Memory B cell (primary cell): ENCODE measurements around the gene SOST.

Experiments used
- ATAC-seq: fragments of 150-1000 bp; cut with Tn5 transposase; 2 replicates; pipeline ENCODE4 v1.10.0; 2021; ENCODE audit warnings: low read depth, mild to moderate bottlenecking, moderate library complexity
- DNase-seq, 2 donors: peaks; one replicate each; pipeline ENCODE4 v3.0.0; 2022; ENCODE audit warnings: low spot score in 2 of 2
- H3K27ac Mint-ChIP-seq: one replicate; pipeline ENCODE4 v1.8.0; 2022; ENCODE audit warnings: mild to moderate bottlenecking, moderate library complexity, mixed read lengths
- H3K27me3 Mint-ChIP-seq: one replicate; pipeline ENCODE4 v1.8.0; 2022; ENCODE audit warnings: mixed read lengths
- H3K36me3 Mint-ChIP-seq: one replicate; pipeline ENCODE4 v1.8.0; 2022; ENCODE audit warnings: mild to moderate bottlenecking, mixed read lengths
- H3K4me1 Mint-ChIP-seq: one replicate; pipeline ENCODE4 v1.8.0; 2022; ENCODE audit warnings: mixed read lengths
- H3K4me3 Mint-ChIP-seq: one replicate; pipeline ENCODE4 v1.8.0; 2022; ENCODE audit warnings: mild to moderate bottlenecking, moderate library complexity, mixed read lengths
- H3K9me3 Mint-ChIP-seq: one replicate; pipeline ENCODE4 v1.8.0; 2022; ENCODE audit warnings: mixed read lengths

Gene SOST

GRCh38 chr17:43718544-43718943, 40.0 kb downstream of the SOST start:
- H3K4me1 Mint-ChIP-seq = peaks cover 14% of the 10 kb centered on the region
- H3K4me3 Mint-ChIP-seq = no peak overlapping the region
- DNase-seq = no peak
- no peaks in the 10 kb centered on the region for H3K9me3 Mint-ChIP-seq
- H3K27me3 Mint-ChIP-seq = peaks cover 13% of the 10 kb centered on the region
- H3K36me3 Mint-ChIP-seq = no peaks in the 10 kb centered on the region
- no peak for ATAC-seq
- no peak overlapping the region for H3K27ac Mint-ChIP-seq

DNA sequence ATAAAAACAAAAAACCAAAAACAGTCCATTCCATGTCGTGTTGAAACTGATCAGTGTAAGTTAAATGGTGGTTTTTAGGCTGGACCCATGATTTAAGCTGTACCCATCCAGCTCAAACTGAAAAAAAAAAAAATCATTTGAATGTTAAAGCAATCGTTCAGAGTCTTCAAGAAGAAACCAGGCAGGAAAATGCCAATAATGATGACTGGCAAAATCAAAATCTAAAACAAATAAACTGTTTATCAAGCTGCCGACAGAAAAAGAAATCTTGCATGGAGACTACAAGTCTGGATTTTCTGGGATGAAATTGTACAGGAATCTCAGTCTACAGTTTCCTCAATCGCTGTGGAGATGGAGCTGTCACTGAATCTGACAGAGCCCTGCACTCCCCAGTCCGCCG, 40.7 kb downstream of the SOST start:
- Mint-ChIP-seq H3K4me1 (peaks cover 19% of the 10 kb centered on the region), H3K4me3 (no peak overlapping the region), H3K27ac (no peak overlapping the region), H3K27me3 (peaks cover 13% of the 10 kb centered on the region), H3K36me3 (no peaks in the 10 kb centered on the region), H3K9me3 (no peaks in the 10 kb centered on the region)
- DNase-seq = no peak
- ATAC-seq = no peak

- Mint-ChIP-seq H3K27ac (no peak overlapping the region), H3K36me3 (no peaks in the 10 kb centered on the region), H3K4me3 (peak overlapping the region; percentile 62), H3K27me3 (peaks cover 29% of the 10 kb centered on the region), H3K9me3 (no peaks in the 10 kb centered on the region), H3K4me1 (peaks cover 12% of the 10 kb centered on the region)
- DNase-seq = no peak
- no peak for ATAC-seq
These were observed 44.0 kb downstream of the SOST start for GRCh38 chr17:43714465-43715149.

DNA sequence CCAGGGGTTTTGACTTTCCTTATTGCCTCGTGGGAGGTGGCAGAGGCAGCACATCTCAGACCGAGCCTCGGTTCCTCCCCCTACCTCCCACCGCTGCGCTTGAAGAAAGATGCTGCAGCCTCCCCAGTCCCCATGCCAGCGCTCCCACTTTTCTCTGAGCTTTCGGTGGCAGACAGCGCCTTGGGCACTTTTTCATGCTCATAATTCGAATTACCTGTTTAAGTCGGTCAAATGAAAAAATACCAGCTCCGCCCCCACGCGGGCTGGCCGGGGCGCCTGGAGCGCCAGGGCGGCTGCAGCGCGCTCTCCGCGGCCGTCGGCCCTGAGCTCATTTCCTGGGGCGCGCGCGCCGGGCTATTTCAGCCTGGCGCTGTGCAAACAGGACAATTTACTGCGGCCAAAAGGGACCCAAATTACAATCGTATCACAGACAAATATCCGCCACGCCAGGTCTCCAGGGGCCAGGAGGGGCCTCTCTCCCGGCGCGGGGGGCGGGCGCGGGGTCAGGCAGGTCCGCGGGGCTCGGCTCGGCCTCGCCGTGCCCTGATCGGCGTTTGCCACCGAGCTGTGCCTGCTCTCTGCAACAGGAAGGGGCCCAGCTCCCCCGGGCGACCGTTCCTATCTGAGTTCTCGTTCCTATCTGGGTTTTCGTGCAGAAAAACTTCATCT, 45.0 kb downstream of the SOST start:
- peaks cover 29% of the 10 kb centered on the region for H3K27me3 Mint-ChIP-seq
- ATAC-seq = peak; percentile 51

DNA sequence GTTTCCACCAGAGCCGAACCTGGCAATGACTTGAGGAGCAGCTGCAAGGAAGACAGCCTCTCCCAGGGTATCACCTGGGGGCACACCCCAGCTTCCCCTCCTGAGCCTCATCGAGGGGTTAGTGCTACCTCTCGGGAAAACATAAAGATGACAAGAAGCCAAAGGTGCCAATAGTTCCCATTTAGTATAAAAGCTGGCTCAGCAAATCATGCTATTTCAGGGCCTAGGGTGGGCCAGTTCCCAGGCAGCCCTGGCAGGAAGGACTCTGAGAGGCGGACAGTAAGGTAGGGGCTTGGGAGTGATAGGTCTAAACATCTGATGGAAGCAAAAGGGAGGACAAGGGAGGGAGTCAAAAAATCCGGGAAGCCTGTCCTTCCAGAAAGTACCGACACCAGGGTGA, 46.2 kb downstream of the SOST start:
- Mint-ChIP-seq H3K36me3 (no peaks in the 10 kb centered on the region), H3K4me3 (no peak overlapping the region), H3K9me3 (no peaks in the 10 kb centered on the region), H3K4me1 (peaks cover 11% of the 10 kb centered on the region), H3K27ac (no peak overlapping the region), H3K27me3 (peaks cover 30% of the 10 kb centered on the region)
- DNase-seq (no peak), ATAC-seq (no peak)

More for the DNA sequence above, 45.0 kb downstream of the SOST start:
- no peaks in the 10 kb centered on the region for H3K36me3 Mint-ChIP-seq
- H3K27ac Mint-ChIP-seq = no peak overlapping the region
- peaks cover 11% of the 10 kb centered on the region for H3K4me1 Mint-ChIP-seq
- no peak for DNase-seq
- no peaks in the 10 kb centered on the region for H3K9me3 Mint-ChIP-seq
- H3K4me3 Mint-ChIP-seq = peak overlapping the region; percentile 62

DNA sequence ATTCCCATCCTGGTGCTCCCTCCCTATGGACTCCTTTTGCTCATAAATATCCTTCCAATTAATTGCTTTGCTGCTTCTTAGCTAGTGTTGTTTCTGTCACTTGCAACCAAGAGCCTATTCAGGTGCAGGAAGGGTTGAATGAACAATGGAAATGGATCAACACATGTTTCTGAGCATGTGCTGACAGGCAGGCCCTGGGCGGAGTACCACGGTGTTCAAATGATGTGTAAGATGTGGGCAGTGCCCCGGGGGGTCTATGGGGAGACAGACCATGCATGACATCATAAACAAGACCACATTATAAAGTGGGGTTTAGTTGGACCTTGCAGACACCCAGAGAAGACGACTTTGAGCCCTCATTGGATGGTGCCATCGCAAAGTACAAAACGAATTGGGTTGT, 48.5 kb downstream of the SOST start:
- Mint-ChIP-seq H3K27me3 (peaks cover 37% of the 10 kb centered on the region), H3K9me3 (no peaks in the 10 kb centered on the region), H3K4me1 (peaks cover 11% of the 10 kb centered on the region), H3K36me3 (no peaks in the 10 kb centered on the region), H3K4me3 (no peak overlapping the region), H3K27ac (no peak overlapping the region)
- DNase-seq = no peak
- ATAC-seq = no peak

- Mint-ChIP-seq H3K27ac (no peak overlapping the region), H3K27me3 (peaks cover 30% of the 10 kb centered on the region), H3K36me3 (no peaks in the 10 kb centered on the region), H3K4me3 (no peak overlapping the region), H3K9me3 (no peaks in the 10 kb centered on the region), H3K4me1 (peaks cover 7% of the 10 kb centered on the region)
- ATAC-seq = peak; percentile 41
- no peak for DNase-seq
These were observed 49.4 kb downstream of the SOST start for GRCh38 chr17:43709210-43709609.

DNA sequence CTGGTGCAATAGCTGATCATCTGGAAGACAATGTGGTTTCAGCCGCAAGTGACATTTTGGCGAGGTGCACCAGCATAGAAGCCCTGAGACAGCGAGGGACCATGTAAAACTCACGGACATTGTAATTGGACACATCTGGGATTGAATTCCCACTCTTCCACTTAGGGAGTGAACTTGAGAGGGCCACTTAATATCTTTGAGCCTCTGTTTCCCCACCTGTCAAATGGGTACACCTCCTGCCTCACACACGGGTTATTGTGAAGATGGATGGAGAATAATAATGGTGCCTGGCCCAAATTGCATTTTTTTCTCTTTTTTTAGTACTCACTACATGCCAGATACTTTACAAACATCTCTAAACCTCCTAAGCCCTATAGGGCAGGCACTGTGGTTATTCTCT, 51.4 kb downstream of the SOST start:
- H3K9me3 Mint-ChIP-seq = peaks cover 2% of the 10 kb centered on the region
- H3K27ac Mint-ChIP-seq = no peak overlapping the region
- H3K27me3 Mint-ChIP-seq = peaks cover 36% of the 10 kb centered on the region
- H3K36me3 Mint-ChIP-seq = no peaks in the 10 kb centered on the region
- no peaks in the 10 kb centered on the region for H3K4me1 Mint-ChIP-seq
- ATAC-seq (no peak), DNase-seq (no peak)
- H3K4me3 Mint-ChIP-seq = no peak overlapping the region

DNA sequence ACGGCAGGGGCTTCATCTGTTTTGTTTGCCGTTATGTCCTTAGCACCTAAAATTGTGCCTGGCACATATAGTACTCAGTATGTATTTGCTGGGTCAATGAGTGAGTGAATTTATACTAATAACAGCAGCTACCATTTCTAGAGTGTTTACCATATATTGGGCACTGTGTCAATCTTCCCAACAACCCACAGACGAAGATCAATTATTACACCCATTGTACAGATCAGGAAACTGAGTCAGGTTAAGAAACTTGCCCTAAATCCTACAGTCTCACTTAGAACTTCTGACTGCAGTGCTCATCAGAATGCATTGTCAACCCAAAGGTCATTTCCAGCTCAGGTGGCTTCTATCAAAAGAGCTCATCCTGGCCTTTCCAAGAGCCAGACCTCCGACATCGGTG, 52.4 kb downstream of the SOST start:
- Mint-ChIP-seq H3K4me3 (no peak overlapping the region), H3K4me1 (peaks cover 1% of the 10 kb centered on the region), H3K27me3 (peaks cover 35% of the 10 kb centered on the region), H3K9me3 (peaks cover 2% of the 10 kb centered on the region), H3K36me3 (no peaks in the 10 kb centered on the region), H3K27ac (no peak overlapping the region)
- DNase-seq (no peak), ATAC-seq (no peak)
